Smooth muscle cell (in vitro differentiated cells): ENCODE measurements around the gene SLCO4A1. TPM values are rescaled to one million over a fixed set of nuclear protein-coding genes. Genes with fewer than 3 reads are reported as not detected.

Source experiments
- DNase-seq: peaks from one replicate; lab custom pipeline; 2025; ENCODE audit not compliant: unreplicated experiment; lab: John Stamatoyannopoulos, UW
- H2AFZ ChIP-seq: fragments of 200-600 bp; sonication (generic); 2 replicates; pipeline ENCODE4 v1.6.0; 2016; ENCODE audit warnings: antibody characterized with exemption, low read depth, mild to moderate bottlenecking
- H3F3A ChIP-seq: fragments of 200-600 bp; sonication (generic); 2 replicates; pipeline ENCODE4 v1.6.0; 2017; ENCODE audit warnings: antibody characterized with exemption, low read depth
- H3K27ac ChIP-seq: fragments of 200-600 bp; sonication (generic); 2 replicates; pipeline ENCODE4 v1.5.1; 2016; ENCODE audit warnings: low read depth, mild to moderate bottlenecking
- H3K27me3 ChIP-seq: fragments of 200-600 bp; sonication (generic); 2 replicates; pipeline ENCODE4 v1.6.1; 2016; ENCODE audit warnings: low read depth, mild to moderate bottlenecking
- H3K36me3 ChIP-seq: fragments of 200-600 bp; sonication (generic); 2 replicates; pipeline ENCODE4 v1.5.1; 2016; ENCODE audit warnings: low read depth
- H3K4me1 ChIP-seq: fragments of 200-600 bp; sonication (generic); 2 replicates; pipeline ENCODE4 v1.5.1; 2016; ENCODE audit warnings: low read depth
- H3K4me2 ChIP-seq: fragments of 200-600 bp; sonication (generic); 2 replicates; pipeline ENCODE4 v1.6.0; 2016; ENCODE audit warnings: mild to moderate bottlenecking
- H3K4me3 ChIP-seq: fragments of 200-600 bp; sonication (generic); 2 replicates; pipeline ENCODE4 v1.5.1; 2016; ENCODE audit warnings: mild to moderate bottlenecking
- H3K79me2 ChIP-seq: fragments of 200-600 bp; sonication (generic); 2 replicates; pipeline ENCODE4 v1.6.0; 2016; ENCODE audit warnings: low read depth, mild to moderate bottlenecking
- H3K9ac ChIP-seq: fragments of 200-600 bp; sonication (generic); 2 replicates; pipeline ENCODE4 v1.6.0; 2016; ENCODE audit warnings: low read depth
- H3K9me3 ChIP-seq: fragments of 200-600 bp; sonication (generic); replicated peaks from 2 replicates; pipeline ENCODE4 v1.5.1; 2016; ENCODE audit warnings: low read depth
- H4K20me1 ChIP-seq: fragments of 200-600 bp; sonication (generic); 2 replicates; pipeline ENCODE4 v1.6.0; 2016; ENCODE audit warnings: low read depth
- CTCF ChIP-seq: fragments of 200-600 bp; sonication (generic); IDR thresholded peaks from 2 replicates; pipeline ENCODE4 v1.5.1; 2017; ENCODE audit warnings: borderline replicate concordance, mild to moderate bottlenecking, antibody characterized with exemption; ENCODE audit not compliant: insufficient read depth, poor library complexity, severe bottlenecking
- WGBS: methylation state at CpG from one replicate; pipeline ENCODE4 v1.1.7; 2016; ENCODE audit warnings: low lambda C conversion rate; 5-methylcytosine and 5-hydroxymethylcytosine counted together
- polyA plus RNA-seq: library from polyadenylated mRNA; unstranded; fragments of >200 nt; fragmentation: Nextera tagmentation; extraction: Ambion mirVana; gene quantifications from 2 replicates; pipeline ENCODE4 v1.2.1, GENCODE V29; 2016
- total RNA-seq: library from RNA; depleted of rRNA; stranded (reverse); fragments of >200 nt; gene quantifications from 2 replicates; pipeline ENCODE4 v1.2.3, GENCODE V29; 2014

SLCO4A1 gene
- total and polyA plus RNA-seq, 2 experiments from 2014 or later, result 0.81 to 1.4 TPM

GRCh38 chr20:62665153-62665754 is 23.0 kb downstream of the SLCO4A1 start:
- H4K20me1 ChIP-seq, result no peaks in the 10 kb centered on the region
- no peaks in the 10 kb centered on the region for H3K4me1 ChIP-seq
- H2AFZ ChIP-seq, result no peak overlapping the region
- no peak for TF ChIP-seq CTCF
- no peaks in the 10 kb centered on the region for H3K27me3 ChIP-seq
- H3K27ac ChIP-seq, result no peak overlapping the region
- no peak overlapping the region for H3K4me3 ChIP-seq
- no peak for DNase-seq
- no peak overlapping the region for H3K4me2 ChIP-seq
- H3K9ac ChIP-seq, result no peak overlapping the region
- no peaks in the 10 kb centered on the region for H3K9me3 ChIP-seq
- H3K36me3 ChIP-seq, result no peaks in the 10 kb centered on the region
- WGBS, result 95% methylated on average over 12 of the region's 12 CpGs
- H3K79me2 ChIP-seq, result no peaks in the 10 kb centered on the region
- H3F3A ChIP-seq, result no peaks in the 10 kb centered on the region

DNA sequence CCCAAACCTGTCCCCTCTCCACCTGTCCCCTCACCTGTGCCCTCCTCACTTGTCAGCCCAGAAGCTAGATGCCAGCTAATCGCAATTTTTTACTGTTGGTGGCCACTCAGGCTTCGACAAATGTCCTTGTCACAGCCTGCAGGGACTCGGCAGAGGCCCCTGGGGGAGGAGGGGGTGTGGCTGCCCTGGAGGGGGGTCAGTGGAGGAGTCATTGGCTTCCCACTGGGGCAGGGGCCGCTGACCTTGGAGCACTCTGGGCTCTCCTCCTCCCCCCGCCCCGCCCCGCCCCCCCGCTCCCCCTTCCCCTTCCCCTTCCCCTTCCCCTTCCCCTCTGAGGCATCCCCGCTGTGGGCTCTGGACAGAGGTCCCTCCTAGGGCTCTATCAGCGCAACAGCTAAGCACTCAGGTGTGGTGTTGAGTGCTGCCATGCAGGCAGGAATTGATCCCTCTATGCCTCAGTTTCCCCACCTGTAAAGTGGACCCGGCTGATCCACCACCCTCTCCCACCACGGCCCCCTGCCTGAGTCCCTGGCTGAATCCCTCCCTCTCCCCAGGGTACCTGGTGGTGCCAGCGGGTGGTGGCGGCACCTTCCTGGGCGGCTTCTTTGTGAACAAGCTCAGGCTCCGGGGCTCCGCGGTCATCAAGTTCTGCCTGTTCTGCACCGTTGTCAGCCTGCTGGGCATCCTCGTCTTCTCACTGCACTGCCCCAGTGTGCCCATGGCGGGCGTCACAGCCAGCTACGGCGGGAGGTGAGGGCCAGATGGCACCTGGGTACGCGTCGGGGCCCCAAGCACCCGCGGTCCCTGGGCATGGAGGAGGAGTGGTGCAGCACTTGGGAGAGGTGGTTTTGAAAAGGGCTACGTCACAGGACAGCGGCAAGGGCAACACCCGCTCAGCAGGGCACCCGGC is 23.8 kb downstream of the SLCO4A1 start:
- no peak overlapping the region for H2AFZ ChIP-seq
- no peaks in the 10 kb centered on the region for H4K20me1 ChIP-seq
- TF ChIP-seq CTCF, result no peak
- no peaks in the 10 kb centered on the region for H3K4me1 ChIP-seq
- no peaks in the 10 kb centered on the region for H3F3A ChIP-seq
- H3K4me2 ChIP-seq, result no peak overlapping the region
- 94% methylated on average over 26 of the region's 33 CpGs for WGBS
- no peaks in the 10 kb centered on the region for H3K36me3 ChIP-seq
- H3K79me2 ChIP-seq, result no peaks in the 10 kb centered on the region
- no peak overlapping the region for H3K4me3 ChIP-seq
- no peaks in the 10 kb centered on the region for H3K9me3 ChIP-seq
- H3K9ac ChIP-seq, result no peak overlapping the region
- no peak for DNase-seq
- H3K27me3 ChIP-seq, result no peaks in the 10 kb centered on the region
- H3K27ac ChIP-seq, result no peak overlapping the region

DNA sequence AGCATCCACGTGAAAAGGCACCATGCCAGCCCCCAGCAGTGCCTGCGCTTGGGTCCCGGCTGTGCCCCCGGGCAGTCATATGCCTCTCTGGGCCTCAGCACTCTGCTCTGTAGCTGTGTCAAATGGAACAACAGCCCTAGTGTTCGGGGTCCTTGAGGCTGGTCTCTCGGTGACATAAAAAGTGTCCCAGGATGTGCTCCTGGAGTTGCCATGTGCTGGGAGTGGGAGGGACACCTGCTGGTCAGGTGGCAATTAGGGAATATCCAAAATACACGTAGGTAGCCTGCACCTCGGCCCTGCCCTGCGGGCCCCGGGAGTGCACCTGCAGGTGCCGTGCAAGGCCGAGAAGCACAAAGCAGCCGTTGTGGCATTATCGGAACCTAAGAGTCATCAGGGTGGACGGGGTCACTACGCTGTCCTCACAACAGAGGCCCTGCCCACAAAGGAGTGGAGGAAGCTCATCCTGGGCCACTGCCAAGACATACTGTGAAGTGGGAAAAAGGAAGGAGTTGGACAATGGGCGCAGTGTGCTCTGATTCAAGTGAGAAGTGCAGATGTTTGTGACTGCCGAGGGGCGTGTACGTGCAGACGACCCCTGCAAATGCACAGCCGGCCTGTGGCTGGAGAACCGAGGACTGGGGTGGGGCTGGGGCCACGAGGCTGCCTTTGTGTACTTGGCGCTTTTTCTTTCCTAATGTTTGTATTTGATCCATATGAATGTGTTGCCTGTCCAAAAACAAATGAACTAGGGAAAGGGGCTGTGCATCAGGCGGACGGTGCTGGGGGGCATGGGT is 24.6 kb downstream of the SLCO4A1 start:
- H4K20me1 ChIP-seq, result no peaks in the 10 kb centered on the region
- H3K9me3 ChIP-seq, result no peaks in the 10 kb centered on the region
- H3K79me2 ChIP-seq, result no peaks in the 10 kb centered on the region
- no peaks in the 10 kb centered on the region for H3F3A ChIP-seq
- H3K9ac ChIP-seq, result no peak overlapping the region
- H2AFZ ChIP-seq, result no peak overlapping the region
- no peak overlapping the region for H3K4me3 ChIP-seq
- no peak overlapping the region for H3K4me2 ChIP-seq
- TF ChIP-seq CTCF, result no peak
- no peaks in the 10 kb centered on the region for H3K27me3 ChIP-seq
- no peaks in the 10 kb centered on the region for H3K4me1 ChIP-seq
- no peak for DNase-seq
- WGBS, result 87% methylated on average over 27 of the region's 27 CpGs
- H3K27ac ChIP-seq, result no peak overlapping the region
- no peaks in the 10 kb centered on the region for H3K36me3 ChIP-seq
